Dendritic cell treated with granulocyte-macrophage colony-stimulating factor and Interleukin-4, amounts not matched to agents 40 ng/mL and 50 ng/mL, for 4 days (primary cell): ENCODE measurements around the gene ILF3.

Source experiments
- H3K27ac Mint-ChIP-seq: one replicate; pipeline ENCODE4 v1.8.0; 2022; ENCODE audit warnings: mild to moderate bottlenecking, mixed read lengths
- H3K27me3 Mint-ChIP-seq: one replicate; pipeline ENCODE4 v1.8.0; 2022; ENCODE audit warnings: mild to moderate bottlenecking, mixed read lengths
- H3K36me3 Mint-ChIP-seq: one replicate; pipeline ENCODE4 v1.8.0; 2022; ENCODE audit warnings: low read depth, mixed read lengths
- H3K4me1 Mint-ChIP-seq: one replicate; pipeline ENCODE4 v1.8.0; 2022; ENCODE audit warnings: low read depth, mixed read lengths
- H3K4me3 Mint-ChIP-seq: one replicate; pipeline ENCODE4 v1.8.0; 2022; ENCODE audit warnings: mild to moderate bottlenecking, moderate library complexity, mixed read lengths
- H3K9me3 Mint-ChIP-seq: one replicate; pipeline ENCODE4 v1.8.0; 2022; ENCODE audit warnings: mixed read lengths
- intact Hi-C: fragments of 100-400 bp; cut with micrococcal nuclease; formaldehyde crosslinking; loops from one replicate; pipeline ENCODE4 v1.15.0; 2022

The ILF3 gene

DNA sequence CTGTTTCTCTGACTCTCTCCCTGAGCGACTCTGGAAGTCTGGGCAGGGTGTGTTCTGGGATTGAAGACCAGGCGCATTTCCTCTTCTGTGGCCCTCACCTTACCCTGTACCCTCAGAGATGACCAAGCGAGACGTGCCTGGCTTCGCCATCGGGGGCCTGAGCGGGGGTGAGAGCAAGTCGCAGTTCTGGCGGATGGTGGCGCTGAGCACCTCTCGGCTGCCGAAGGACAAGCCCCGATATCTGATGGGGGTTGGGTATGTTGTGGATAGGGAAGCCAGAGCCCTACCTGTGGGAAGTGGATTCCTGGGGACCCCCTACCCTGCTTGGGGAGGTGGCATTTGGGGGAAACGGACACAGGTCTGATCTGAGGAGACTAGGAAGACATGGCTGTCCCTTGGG is 57.9 kb downstream of the ILF3 start:
- H3K27ac Mint-ChIP-seq = no peak overlapping the region
- no peaks in the 10 kb centered on the region for H3K27me3 Mint-ChIP-seq
- H3K4me1 Mint-ChIP-seq = peaks cover 4% of the 10 kb centered on the region
- intact Hi-C loops = loop anchor here (10.0 kb wide), 1 partner anchor 123 kb away; the partner anchor contains the start of gene TMED1
- no peak overlapping the region for H3K4me3 Mint-ChIP-seq
- H3K36me3 Mint-ChIP-seq = peaks cover 59% of the 10 kb centered on the region
- H3K9me3 Mint-ChIP-seq = no peaks in the 10 kb centered on the region

DNA sequence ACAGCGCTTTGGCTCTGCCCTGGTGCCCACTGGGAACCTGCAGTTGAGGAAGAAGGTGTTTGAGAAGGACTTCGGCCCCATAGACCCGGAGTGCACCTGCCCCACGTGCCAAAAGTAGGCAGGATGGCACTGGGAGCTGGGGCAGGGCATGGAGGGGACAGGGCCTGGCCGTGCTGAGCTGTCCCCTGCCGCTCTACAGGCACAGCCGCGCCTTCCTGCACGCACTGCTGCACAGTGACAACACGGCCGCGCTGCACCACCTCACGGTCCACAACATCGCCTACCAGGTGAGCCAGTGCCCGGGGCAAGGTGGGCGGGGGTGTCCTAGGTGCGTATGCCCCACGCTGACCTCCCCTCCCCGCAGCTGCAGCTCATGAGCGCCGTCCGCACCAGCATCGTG is 58.6 kb downstream of the ILF3 start:
- Mint-ChIP-seq H3K9me3 (no peaks in the 10 kb centered on the region), H3K27ac (no peak overlapping the region), H3K4me3 (no peak overlapping the region), H3K27me3 (no peaks in the 10 kb centered on the region), H3K36me3 (peaks cover 52% of the 10 kb centered on the region), H3K4me1 (peaks cover 7% of the 10 kb centered on the region)
- intact Hi-C loops = loop anchor here (10.0 kb wide), 1 partner anchor 122 kb away; the partner anchor contains the start of gene TMED1

DNA sequence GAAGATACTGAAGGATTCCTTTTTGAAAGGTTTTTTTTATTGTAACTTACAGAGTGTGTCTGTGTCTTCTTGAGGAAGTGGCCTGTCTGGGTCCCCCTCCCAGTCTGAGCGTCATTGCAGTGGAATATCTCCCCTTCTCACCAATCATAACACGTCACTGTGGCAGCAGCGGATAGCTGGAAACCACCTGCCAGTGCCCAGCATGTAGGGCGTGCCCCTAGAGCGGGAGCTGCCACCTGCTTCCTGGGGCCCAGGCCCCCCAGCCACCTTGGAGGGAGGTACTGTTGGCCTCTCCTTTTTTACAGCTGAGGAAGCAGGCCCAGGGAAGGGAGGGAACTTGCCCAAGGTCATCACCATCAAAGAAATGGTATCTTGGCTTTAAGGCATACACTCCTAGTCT is 59.2 kb downstream of the ILF3 start:
- Mint-ChIP-seq H3K27me3 (no peaks in the 10 kb centered on the region), H3K9me3 (no peaks in the 10 kb centered on the region), H3K4me3 (no peak overlapping the region), H3K27ac (no peak overlapping the region), H3K4me1 (peaks cover 7% of the 10 kb centered on the region), H3K36me3 (peaks cover 47% of the 10 kb centered on the region)
- intact Hi-C loops = loop anchor here (10.0 kb wide), 1 partner anchor 121 kb away; the partner anchor contains the start of gene TMED1

DNA sequence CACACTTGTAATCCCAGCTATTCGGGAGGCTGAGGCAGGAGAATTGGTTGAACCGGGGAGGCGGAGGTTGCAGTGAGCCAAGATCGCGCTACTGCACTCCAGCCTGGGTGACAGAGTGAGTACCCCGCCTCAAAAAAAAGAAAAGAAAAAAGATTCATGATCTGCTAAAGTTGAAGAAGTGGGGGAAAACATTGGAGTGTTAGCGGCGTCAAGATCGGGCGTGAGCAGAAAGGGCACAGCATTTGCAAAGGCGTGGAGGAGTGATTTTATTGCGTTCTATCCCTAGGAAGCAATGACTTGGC is 62.9 kb downstream of the ILF3 start:
- Mint-ChIP-seq H3K27ac (peak overlapping the region; percentile 82), H3K27me3 (no peaks in the 10 kb centered on the region), H3K36me3 (peaks cover 48% of the 10 kb centered on the region), H3K9me3 (no peaks in the 10 kb centered on the region), H3K4me3 (peak overlapping the region; percentile 70), H3K4me1 (peaks cover 36% of the 10 kb centered on the region)
- intact Hi-C loops = loop anchor here (1.0 to 10.0 kb wide), 3 partner anchors 35 to 147 kb away; partner anchors contain the start of gene TMED1

DNA sequence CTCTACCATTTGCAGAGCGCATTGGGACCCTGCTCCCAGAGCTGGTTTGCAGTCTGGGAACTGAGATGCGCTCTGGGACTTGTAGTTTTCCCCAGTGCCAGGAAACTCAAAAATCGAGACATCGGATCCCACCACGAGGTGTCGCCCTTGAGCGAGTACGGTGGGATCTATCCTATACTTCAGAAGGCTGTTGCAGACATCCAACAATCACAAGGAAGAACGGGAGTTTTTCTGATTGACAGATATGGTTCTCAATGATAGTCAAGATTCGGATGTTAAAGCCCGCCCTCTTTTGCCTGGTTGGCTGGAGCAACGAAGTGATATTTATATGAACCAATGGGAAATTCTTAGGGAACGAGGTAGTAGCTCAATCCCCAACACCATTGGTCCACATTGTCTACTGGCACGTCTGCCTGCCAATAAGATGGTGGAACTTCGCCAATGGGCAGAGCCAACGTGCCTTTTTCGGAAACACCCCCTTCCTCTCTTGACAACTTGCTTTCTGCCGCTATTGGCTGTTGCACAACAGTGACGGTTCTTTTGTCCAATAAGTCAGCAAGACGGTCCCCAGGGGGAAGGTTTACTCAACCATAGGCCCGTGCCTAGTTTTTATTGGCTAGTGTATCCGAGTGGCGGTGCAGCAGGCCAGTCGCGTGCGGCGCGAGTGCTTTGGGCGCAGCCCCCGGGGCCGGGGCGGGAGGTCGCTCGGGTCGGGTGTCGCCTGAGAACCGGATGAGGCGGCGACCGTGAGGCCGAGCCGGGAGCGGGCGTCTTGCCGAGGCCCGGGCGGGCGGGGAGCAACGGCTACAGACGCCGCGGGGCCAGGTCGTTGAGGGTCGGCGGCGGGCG is 63.4 kb downstream of the ILF3 start, which contains the start of gene DNM2:
Gene DNM2 (plus strand): TSS at position 724 of the 849 bp plus-strand sequence. CDS start 164 bp downstream, outside the sequence.
- Mint-ChIP-seq H3K27ac (peak within 1 kb of the TSS; percentile 91), H3K4me1 (peaks cover 41% of the 10 kb centered on the region), H3K4me3 (peak within 1 kb of the TSS; percentile 96), H3K9me3 (no peaks in the 10 kb centered on the region), H3K27me3 (no peaks in the 10 kb centered on the region), H3K36me3 (peaks cover 46% of the 10 kb centered on the region)
- intact Hi-C loops = loop anchor here (1.0 to 10.0 kb wide), 3 partner anchors 35 to 147 kb away; partner anchors contain the start of gene TMED1

DNA sequence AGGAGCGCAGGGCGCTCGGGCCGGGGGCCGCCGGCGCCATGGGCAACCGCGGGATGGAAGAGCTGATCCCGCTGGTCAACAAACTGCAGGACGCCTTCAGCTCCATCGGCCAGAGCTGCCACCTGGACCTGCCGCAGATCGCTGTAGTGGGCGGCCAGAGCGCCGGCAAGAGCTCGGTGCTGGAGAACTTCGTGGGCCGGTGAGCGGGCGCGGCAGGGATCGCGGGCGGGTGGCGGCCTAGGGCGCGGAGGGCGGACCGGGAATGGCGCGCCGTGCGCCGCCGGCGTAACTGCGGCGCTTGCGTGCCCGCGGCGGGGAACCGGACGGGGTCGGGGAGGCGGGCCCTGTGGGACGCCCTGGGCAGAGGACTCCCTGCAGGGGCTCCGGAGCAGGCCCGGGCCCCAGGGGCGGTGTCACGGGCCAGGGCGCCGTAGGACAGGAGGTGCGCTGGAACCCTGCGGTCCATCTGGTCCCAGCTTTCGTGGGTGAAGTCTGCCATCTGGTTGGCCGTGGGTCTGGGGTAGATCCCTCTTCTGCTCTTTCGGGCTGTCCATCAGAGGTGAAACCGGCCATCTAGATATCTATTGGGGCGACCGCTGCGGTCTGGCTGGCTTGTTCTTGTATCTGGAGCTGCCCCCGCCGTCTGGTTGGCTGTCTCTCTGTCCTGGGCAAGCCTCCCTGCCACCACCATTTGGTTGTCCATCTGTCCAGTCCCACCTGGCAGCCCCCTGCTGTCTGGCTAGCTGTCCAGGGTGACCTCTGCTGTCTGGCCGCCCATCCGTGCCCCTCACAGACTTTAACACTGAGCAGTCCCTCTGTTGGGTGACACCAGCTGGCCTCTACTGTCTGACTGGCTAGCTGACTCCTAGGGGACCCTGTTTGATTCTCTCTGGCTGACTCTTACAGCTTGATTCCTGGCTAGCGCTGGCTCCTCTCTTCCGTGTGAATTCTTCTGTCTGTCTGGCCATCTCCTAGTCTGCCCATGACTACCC is 64.4 kb downstream of the ILF3 start:
- Mint-ChIP-seq H3K27me3 (no peaks in the 10 kb centered on the region), H3K4me1 (peaks cover 49% of the 10 kb centered on the region), H3K27ac (peak overlapping the region; percentile 91), H3K9me3 (no peaks in the 10 kb centered on the region), H3K4me3 (peak overlapping the region; percentile 96), H3K36me3 (peaks cover 46% of the 10 kb centered on the region)
- intact Hi-C loops = loop anchor here (5.0 to 10.0 kb wide), 2 partner anchors 34 to 116 kb away; partner anchors contain the start of gene TMED1

DNA sequence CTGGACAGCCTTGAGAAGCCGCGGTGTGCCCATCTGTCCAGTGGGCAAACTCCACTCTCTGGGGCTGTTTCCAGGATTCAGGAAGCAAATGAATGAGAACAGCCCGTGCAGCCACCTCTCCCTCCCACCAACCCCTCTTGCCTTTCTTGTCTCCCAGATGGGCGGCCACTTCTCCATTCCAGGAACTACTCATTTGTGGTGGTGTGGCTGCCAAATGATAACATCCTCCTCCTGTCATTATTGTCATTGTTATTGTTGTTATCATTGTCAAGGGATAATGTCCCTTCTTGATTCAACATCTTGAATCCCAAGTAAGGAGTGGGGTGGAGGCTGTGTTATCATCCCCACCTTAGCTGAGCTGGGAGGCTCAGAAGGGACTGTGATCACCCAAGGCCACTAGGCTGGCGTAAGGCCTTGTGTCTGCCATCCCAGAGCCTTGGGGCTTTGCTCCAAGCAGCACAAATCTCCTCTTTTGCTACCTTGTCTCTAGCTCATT is 65.4 kb downstream of the ILF3 start:
- Mint-ChIP-seq H3K27ac (peak overlapping the region; percentile 91), H3K4me3 (peak overlapping the region; percentile 96), H3K36me3 (peaks cover 48% of the 10 kb centered on the region), H3K4me1 (peaks cover 59% of the 10 kb centered on the region), H3K9me3 (no peaks in the 10 kb centered on the region), H3K27me3 (no peaks in the 10 kb centered on the region)
- intact Hi-C loops = loop anchor here (5.0 to 10.0 kb wide), 2 partner anchors 33 to 115 kb away; partner anchors contain the start of gene TMED1

DNA sequence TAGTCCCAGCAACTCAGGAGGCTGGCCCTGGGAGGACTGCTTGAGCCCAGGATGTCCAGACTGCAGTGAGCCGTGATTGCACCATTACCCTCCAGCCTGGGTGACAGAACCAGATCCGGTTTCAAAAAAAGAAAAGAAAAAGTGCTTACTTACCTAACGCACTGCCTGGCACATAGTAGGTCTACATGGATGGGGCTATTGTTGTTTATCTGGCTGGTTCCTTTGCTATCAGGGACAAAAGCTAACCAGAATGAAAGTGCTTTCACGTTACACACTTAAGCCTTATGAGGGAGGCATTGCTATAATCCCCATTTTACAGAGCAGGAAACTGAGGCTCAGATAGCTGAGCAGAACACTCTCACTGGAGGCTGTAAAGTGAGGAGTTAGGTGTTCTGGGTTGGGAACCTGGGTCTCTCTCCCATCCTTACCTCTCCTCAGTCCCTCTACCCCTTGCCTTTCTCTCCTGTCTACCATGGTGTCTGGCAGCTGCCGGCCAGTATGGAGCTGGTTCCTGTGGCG is 66.5 kb downstream of the ILF3 start:
- peaks cover 60% of the 10 kb centered on the region for H3K36me3 Mint-ChIP-seq
- intact Hi-C loops = no loop called here
- H3K27me3 Mint-ChIP-seq = no peaks in the 10 kb centered on the region
- no peaks in the 10 kb centered on the region for H3K9me3 Mint-ChIP-seq
- H3K4me1 Mint-ChIP-seq = peaks cover 70% of the 10 kb centered on the region
- no peak overlapping the region for H3K4me3 Mint-ChIP-seq
- no peak overlapping the region for H3K27ac Mint-ChIP-seq

DNA sequence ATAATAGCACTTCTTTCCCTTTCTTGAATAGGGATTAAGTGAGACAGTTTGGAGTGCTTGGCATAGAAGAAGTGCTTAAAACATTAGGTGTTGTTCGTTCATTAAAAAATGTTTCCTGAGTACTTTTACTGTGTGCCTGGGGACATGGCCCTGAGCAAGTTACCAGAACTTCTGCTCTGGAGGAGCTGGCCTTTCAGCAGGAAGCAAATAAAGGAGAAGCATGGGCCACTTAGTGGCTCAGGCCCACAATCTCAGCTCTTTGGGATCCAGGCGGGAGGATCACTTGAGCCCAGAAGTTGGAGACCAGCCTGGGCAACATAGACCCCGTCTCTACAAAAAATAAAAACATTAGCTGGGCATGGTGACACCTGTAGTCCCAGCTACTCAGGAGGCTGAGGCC is 69.4 kb downstream of the ILF3 start:
- no peaks in the 10 kb centered on the region for H3K9me3 Mint-ChIP-seq
- peak overlapping the region; percentile 50 for H3K27ac Mint-ChIP-seq
- intact Hi-C loops = no loop called here
- H3K4me3 Mint-ChIP-seq = no peak overlapping the region
- peaks cover 85% of the 10 kb centered on the region for H3K4me1 Mint-ChIP-seq
- peaks cover 73% of the 10 kb centered on the region for H3K36me3 Mint-ChIP-seq
- no peaks in the 10 kb centered on the region for H3K27me3 Mint-ChIP-seq

DNA sequence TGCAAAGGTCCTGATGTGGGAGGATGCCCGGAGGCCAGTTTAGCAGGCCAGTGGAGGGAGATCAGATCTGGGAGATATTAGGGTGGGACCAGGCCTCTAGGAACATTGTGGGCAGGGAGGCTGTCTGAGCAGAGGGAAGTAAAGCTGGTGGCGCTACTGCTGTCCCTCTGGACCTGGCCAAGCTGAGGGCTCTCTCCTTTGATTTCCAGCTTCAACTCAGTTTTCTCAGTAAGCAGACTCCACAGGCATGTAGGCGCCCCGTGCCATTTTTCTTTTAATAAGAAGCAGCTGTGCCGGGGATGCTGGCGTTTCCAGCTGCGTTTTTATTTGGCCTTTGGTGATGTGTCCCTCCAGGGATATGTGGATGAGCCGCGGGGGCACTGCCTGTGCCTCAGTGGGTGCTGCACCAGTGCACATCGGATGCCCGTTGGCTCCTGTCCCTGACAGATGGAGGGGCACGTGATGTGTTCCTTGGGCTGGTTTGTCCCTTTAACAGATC is 70.5 kb downstream of the ILF3 start:
- no peak overlapping the region for H3K4me3 Mint-ChIP-seq
- H3K4me1 Mint-ChIP-seq = peaks cover 86% of the 10 kb centered on the region
- intact Hi-C loops = no loop called here
- H3K36me3 Mint-ChIP-seq = peaks cover 66% of the 10 kb centered on the region
- peak overlapping the region; percentile 50 for H3K27ac Mint-ChIP-seq
- H3K27me3 Mint-ChIP-seq = no peaks in the 10 kb centered on the region
- H3K9me3 Mint-ChIP-seq = no peaks in the 10 kb centered on the region

DNA sequence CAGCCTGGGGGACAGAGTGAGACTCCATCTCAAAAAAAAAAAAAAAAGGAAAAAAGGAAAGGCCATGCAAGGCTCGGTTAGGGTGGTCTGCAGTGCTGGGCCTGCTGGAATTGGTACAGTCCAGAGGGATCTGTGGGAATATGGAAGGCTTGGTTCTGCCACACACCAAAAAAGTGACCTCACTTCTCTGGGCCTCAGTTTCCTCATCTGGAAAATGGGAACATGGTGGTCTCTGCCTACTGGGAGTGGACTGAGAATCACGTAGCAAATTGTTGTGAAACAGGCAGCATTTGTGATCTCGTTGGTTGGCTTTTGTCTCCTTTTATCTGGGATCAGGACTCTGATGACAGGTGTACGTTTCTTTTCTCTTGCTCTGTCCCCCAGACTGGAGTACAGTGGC is 71.3 kb downstream of the ILF3 start:
- peak overlapping the region; percentile 50 for H3K27ac Mint-ChIP-seq

DNA sequence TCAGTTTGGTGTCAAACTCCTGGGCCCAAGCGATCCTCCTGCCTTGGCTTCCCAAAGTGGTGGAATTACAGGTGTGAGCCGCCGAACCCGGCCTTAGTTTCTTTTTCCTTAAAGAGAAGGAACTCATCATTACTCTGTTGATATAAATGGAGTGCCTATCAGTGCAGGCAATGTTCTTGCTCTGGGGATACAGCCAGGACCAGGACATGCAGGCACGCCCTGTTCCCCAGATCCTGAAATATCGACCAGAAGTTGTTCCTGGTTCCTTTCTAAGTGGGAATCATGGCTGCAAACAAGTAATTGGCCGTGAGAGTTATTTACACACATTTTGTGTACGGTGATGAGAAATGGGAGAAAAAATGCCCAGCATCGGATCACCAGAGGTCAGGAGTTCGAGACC is 72.1 kb downstream of the ILF3 start:
- intact Hi-C loops = no loop called here

More for the DNA sequence above, 71.3 kb downstream of the ILF3 start:
- intact Hi-C loops = no loop called here
- Mint-ChIP-seq H3K27me3 (no peaks in the 10 kb centered on the region), H3K4me1 (peaks cover 86% of the 10 kb centered on the region), H3K4me3 (no peak overlapping the region), H3K9me3 (no peaks in the 10 kb centered on the region), H3K36me3 (peaks cover 58% of the 10 kb centered on the region)

DNA sequence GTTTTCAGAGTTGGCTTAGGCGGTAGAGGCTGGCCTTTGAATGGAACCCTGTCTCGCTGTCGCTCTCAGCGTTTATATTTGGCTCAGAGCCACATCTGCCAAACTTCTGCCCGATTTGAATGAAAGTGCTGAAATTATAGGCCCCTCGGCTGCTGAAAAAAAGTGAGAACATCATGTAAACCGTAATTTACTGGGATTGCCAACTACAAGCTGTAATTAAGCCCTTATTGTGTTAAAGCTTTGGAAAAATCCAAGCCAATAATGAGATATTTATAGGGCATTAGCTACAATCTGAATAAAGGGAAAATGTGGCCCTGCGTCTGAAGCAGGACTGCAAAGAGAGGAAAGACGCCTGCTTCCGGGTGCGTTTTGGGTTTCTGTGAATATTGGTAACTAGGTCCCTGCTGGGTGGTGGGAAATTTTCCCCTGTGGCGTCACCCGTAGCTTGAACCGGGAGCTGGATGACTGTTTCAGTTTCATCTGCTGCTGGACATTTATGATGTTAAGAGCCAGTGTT is 73.6 kb downstream of the ILF3 start:
- Mint-ChIP-seq H3K4me1 (peaks cover 82% of the 10 kb centered on the region), H3K27me3 (no peaks in the 10 kb centered on the region), H3K27ac (peak overlapping the region; percentile 68), H3K4me3 (no peak overlapping the region), H3K36me3 (peaks cover 46% of the 10 kb centered on the region), H3K9me3 (no peaks in the 10 kb centered on the region)
- intact Hi-C loops = no loop called here

More for the DNA sequence above, 72.1 kb downstream of the ILF3 start:
- H3K4me3 Mint-ChIP-seq = no peak overlapping the region
- peaks cover 90% of the 10 kb centered on the region for H3K4me1 Mint-ChIP-seq
- H3K36me3 Mint-ChIP-seq = peaks cover 50% of the 10 kb centered on the region
- H3K9me3 Mint-ChIP-seq = no peaks in the 10 kb centered on the region
- peak overlapping the region; percentile 68 for H3K27ac Mint-ChIP-seq
- no peaks in the 10 kb centered on the region for H3K27me3 Mint-ChIP-seq
